Endometrial microvascular endothelial cells (primary cell): ENCODE data around the gene WNT1. TPM values are rescaled to one million over a fixed set of nuclear protein-coding genes. Genes with fewer than 3 reads are reported as not detected.

ENCODE experiments used
- total RNA-seq: library from RNA; depleted of rRNA; stranded (reverse); fragments of >200 nt; gene quantifications from one replicate; pipeline ENCODE4 v1.2.3, GENCODE V29; 2015; ENCODE audit errors: inconsistent ontology term

The WNT1 gene
- total RNA-seq, 1 donor from 2014 or later = not detected

Other genes with a start within 250 kb of the WNT1 start
- gene ADCY6, start 189.2 kb upstream of the WNT1 start, total RNA-seq = 15.6 TPM
- 12.1 TPM for gene CACNB3, start 159.8 kb upstream of the WNT1 start, total RNA-seq
- 86.7 TPM for gene DDX23, start 126.2 kb upstream of the WNT1 start, total RNA-seq
- 4.2 TPM for gene RND1, start 112.5 kb upstream of the WNT1 start, total RNA-seq
- gene FKBP11, start 52.8 kb upstream of the WNT1 start, total RNA-seq = 53.0 TPM
- 114 TPM for gene ARF3, start 20.8 kb upstream of the WNT1 start, total RNA-seq
- gene WNT10B, start 6.6 kb upstream of the WNT1 start, total RNA-seq = not detected
- 0.93 TPM for gene DDN, start 21.1 kb downstream of the WNT1 start, total RNA-seq
- 87.2 TPM for gene PRKAG1, start 40.5 kb downstream of the WNT1 start, total RNA-seq
- 23.4 TPM for gene KMT2D, start 82.5 kb downstream of the WNT1 start, total RNA-seq
- gene RHEBL1, start 91.7 kb downstream of the WNT1 start, total RNA-seq = 0.46 TPM
- gene DHH, start 116.5 kb downstream of the WNT1 start, total RNA-seq = 6.2 TPM
- 59.4 TPM for gene LMBR1L, start 132.5 kb downstream of the WNT1 start, total RNA-seq
- gene TUBA1B, start 153.1 kb downstream of the WNT1 start, total RNA-seq = 4,601 TPM
- 848 TPM for gene TUBA1A, start 210.8 kb downstream of the WNT1 start, total RNA-seq